DMS53 (cell line): ENCODE results near the gene DND1.
"Not testable (repeated sequence)": the region's sequence is repeated elsewhere in the genome, so short reads cannot be mapped to it uniquely, and the experiment has no call there.

Experiments used
- DNase-seq: peaks from one replicate; lab custom pipeline; 2025; lab: John Stamatoyannopoulos, UW

The DND1 gene

GRCh38 chr5:140672455-140673186 lies 755 bp downstream of the DND1 start:
- peak; percentile 74 for DNase-seq

- DNase-seq = peak; percentile 32
Observed at GRCh38 chr5:140671472-140672125, 1.8 kb downstream of the DND1 start.

GRCh38 chr5:140671035-140671434 lies 2.3 kb downstream of the DND1 start:
- DNase-seq = not testable (repeated sequence)

GRCh38 chr5:140664359-140665119 lies 8.8 kb downstream of the DND1 start, which contains the start of gene WDR55:
Gene WDR55 (plus strand): TSS chr5:140664904. CDS start chr5:140664913, 9 bp downstream.
- DNase-seq = peak; percentile 98

- DNase-seq = no peak
Observed at GRCh38 chr5:140664030-140664358, 9.4 kb downstream of the DND1 start.

- DNase-seq = not testable (repeated sequence)
Observed at GRCh38 chr5:140660371-140660770, 13.0 kb downstream of the DND1 start.

- DNase-seq = no peak
Observed at GRCh38 chr5:140658870-140659269, 14.5 kb downstream of the DND1 start.

- DNase-seq = peak; percentile 61
Observed at GRCh38 chr5:140647042-140647419, 26.3 kb downstream of the DND1 start.

- DNase-seq = no peak
Observed at GRCh38 chr5:140642718-140643117, 30.7 kb downstream of the DND1 start.

- no peak for DNase-seq
Observed at GRCh38 chr5:140641716-140642115, 31.7 kb downstream of the DND1 start.

GRCh38 chr5:140639148-140639981 lies 34.0 kb downstream of the DND1 start, which contains the start of gene TMCO6:
Gene TMCO6 (plus strand): TSS chr5:140639451. CDS start chr5:140639528, 77 bp downstream.
- peak; percentile 98 for DNase-seq

GRCh38 chr5:140638898-140639147 lies 34.6 kb downstream of the DND1 start:
- not testable (repeated sequence) for DNase-seq

GRCh38 chr5:140637371-140638100 lies 35.8 kb downstream of the DND1 start:
- DNase-seq = no peak

- DNase-seq = no peak
Observed at GRCh38 chr5:140635291-140636257, 37.8 kb downstream of the DND1 start.

GRCh38 chr5:140634103-140634502 lies 39.3 kb downstream of the DND1 start:
- no peak for DNase-seq

GRCh38 chr5:140633501-140633900 lies 39.9 kb downstream of the DND1 start:
- DNase-seq = no peak

GRCh38 chr5:140633021-140633471 lies 40.3 kb downstream of the DND1 start, which contains the start of gene CD14:
Gene CD14 (minus strand): TSS chr5:140633175. CDS start chr5:140633071, 104 bp downstream.
- DNase-seq = peak; percentile 80

- DNase-seq = peak; percentile 88
Observed at GRCh38 chr5:140632366-140633020, 40.9 kb downstream of the DND1 start.

GRCh38 chr5:140631831-140632365 lies 41.5 kb downstream of the DND1 start:
- peak; percentile 88 for DNase-seq
